WTC11 (cell line): ENCODE measurements around the gene RTP1.

Source experiments
- CTCF ChIP-seq: fragments of 200-600 bp; IDR thresholded peaks from 2 replicates; pipeline ENCODE4 v1.8.0; 2022; ENCODE audit warnings: antibody characterized with exemption
- EMX1 ChIP-seq: fragments of 250-450 bp; sonication (Bioruptor Pico); IDR thresholded peaks from 2 replicates; pipeline ENCODE4 v1.8.0; 2021; ENCODE audit warnings: mild to moderate bottlenecking
- ETV6 ChIP-seq: sonication (generic); formaldehyde crosslinking; IDR thresholded peaks from 2 replicates; pipeline ENCODE4 v1.8.1; 2022; ENCODE audit warnings: mild to moderate bottlenecking, missing genetic modification reagents
- IRF2 ChIP-seq: sonication (generic); formaldehyde crosslinking; IDR thresholded peaks from 2 replicates; pipeline ENCODE4 v1.8.0; 2022; ENCODE audit warnings: low read depth, missing genetic modification reagents, borderline replicate concordance
- MAX ChIP-seq: sonication (generic); formaldehyde crosslinking; IDR thresholded peaks from 2 replicates; pipeline ENCODE4 v1.8.0; 2022; ENCODE audit warnings: mild to moderate bottlenecking, missing genetic modification reagents
- NR1H2 ChIP-seq: sonication (generic); formaldehyde crosslinking; IDR thresholded peaks from 2 replicates; pipeline ENCODE4 v1.9.0; 2021; ENCODE audit warnings: mild to moderate bottlenecking, moderate library complexity, missing genetic modification reagents
- TCF7 ChIP-seq: sonication (generic); formaldehyde crosslinking; IDR thresholded peaks from 2 replicates; pipeline ENCODE4 v1.8.0; 2022; ENCODE audit warnings: mild to moderate bottlenecking, low read depth, missing genetic modification reagents, moderate library complexity
- TEAD1 ChIP-seq: sonication (generic); formaldehyde crosslinking; IDR thresholded peaks from 2 replicates; pipeline ENCODE4 v1.8.0; 2022; ENCODE audit warnings: mild to moderate bottlenecking, missing genetic modification reagents
- TP53 ChIP-seq: sonication (generic); formaldehyde crosslinking; IDR thresholded peaks from 2 replicates; pipeline ENCODE4 v1.8.1; 2023; ENCODE audit warnings: mild to moderate bottlenecking, missing genetic modification reagents
- USF2 ChIP-seq: sonication (generic); formaldehyde crosslinking; IDR thresholded peaks from 2 replicates; pipeline ENCODE4 v1.8.1; 2023; ENCODE audit warnings: mild to moderate bottlenecking, missing genetic modification reagents, moderate library complexity
- ZBTB21 ChIP-seq: sonication (generic); formaldehyde crosslinking; IDR thresholded peaks from 2 replicates; pipeline ENCODE4 v1.8.1; 2023; ENCODE audit warnings: mild to moderate bottlenecking, missing genetic modification reagents, borderline replicate concordance
- TF ChIP-seq, protein P1 (sequence below): sonication (generic); formaldehyde crosslinking; IDR thresholded peaks from 2 replicates; pipeline ENCODE4 v1.8.1; 2022; ENCODE audit warnings: low read depth, mild to moderate bottlenecking, moderate library complexity, missing genetic modification reagents, borderline replicate concordance

GRCh38 chr3:187166750-187167149 is 30.5 kb upstream of the RTP1 start:
- TF ChIP-seq CTCF (no peak), MAX (CRISPR knock-in tag) (no peak), ETV6 (CRISPR knock-in tag) (no peak), IRF2 (CRISPR knock-in tag) (no peak), EMX1 (no peak), TCF7 (CRISPR knock-in tag) (no peak), USF2 (CRISPR knock-in tag) (no peak), NR1H2 (CRISPR knock-in tag) (no peak), ZBTB21 (no peak), TEAD1 (CRISPR knock-in tag) (no peak), TP53 (CRISPR knock-in tag) (no peak)
- TF ChIP-seq, protein P1, sequence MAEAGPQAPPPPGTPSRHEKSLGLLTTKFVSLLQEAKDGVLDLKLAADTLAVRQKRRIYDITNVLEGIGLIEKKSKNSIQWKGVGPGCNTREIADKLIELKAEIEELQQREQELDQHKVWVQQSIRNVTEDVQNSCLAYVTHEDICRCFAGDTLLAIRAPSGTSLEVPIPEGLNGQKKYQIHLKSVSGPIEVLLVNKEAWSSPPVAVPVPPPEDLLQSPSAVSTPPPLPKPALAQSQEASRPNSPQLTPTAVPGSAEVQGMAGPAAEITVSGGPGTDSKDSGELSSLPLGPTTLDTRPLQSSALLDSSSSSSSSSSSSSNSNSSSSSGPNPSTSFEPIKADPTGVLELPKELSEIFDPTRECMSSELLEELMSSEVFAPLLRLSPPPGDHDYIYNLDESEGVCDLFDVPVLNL (CRISPR knock-in tag) = no peak
